ENCODE data around the gene RAET1L. TPM values are rescaled to one million over a fixed set of nuclear protein-coding genes. Genes with fewer than 3 reads are reported as not detected.
"Not testable (repeated sequence)": the region's sequence is repeated elsewhere in the genome, so short reads cannot be mapped to it uniquely, and the experiment has no call there.

The RAET1L gene
- total and polyA plus RNA-seq, 10 of the 15 experiments (the other 5 are each of a cell fraction or from before 2014, with no cell fraction given): not detected

DNA sequence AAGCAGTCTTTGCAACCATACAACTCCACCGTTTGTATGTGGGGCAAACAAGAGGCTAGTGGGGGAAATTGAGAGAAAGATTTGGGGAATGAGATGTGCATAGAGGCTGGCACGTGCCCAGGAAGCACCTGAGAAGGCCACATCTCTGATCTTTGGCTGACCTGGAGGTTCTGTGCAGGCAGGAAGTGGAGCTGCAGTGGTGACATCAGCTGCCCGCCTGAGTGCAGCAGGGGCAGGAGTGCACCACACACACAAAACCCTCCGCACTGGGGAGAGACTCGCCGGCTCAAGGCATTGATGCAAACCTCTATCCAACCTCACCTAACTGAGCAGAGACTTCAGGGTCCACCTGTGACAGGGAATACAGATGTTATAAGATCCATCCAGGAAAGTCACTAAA, 50.9 kb downstream of the RAET1L start:
- CTCF ChIA-PET: not testable (repeated sequence)

DNA sequence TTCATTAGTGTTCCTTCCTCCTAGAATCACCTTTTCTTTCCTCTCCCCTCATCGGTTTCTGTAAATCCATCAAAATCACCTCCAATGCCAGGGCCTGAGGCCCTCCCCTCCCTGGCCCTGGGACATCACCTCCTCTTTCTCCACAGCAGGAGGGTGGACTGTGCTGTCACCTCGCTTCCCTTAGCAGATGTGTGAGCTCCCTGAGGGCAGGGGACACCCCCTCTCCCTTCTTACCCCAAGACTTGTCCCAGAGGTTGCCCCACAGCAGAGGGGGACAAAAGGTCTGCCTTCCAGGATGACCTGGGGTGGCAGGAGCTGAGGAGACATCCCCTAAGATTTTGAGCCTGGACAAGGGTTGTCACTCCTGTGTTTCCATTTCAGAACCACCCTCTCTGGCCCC, 55.7 kb downstream of the RAET1L start:
- no peaks in the 10 kb centered on the region for H4K20me1 ChIP-seq (ENCODE audit: control insufficient read depth, insufficient read depth)
- FAIRE-seq (no peak), ATAC-seq (no peak), DNase-seq (ENCODE audit: low read depth, low spot score) (no peak)
- H3K9me3 ChIP-seq (replicated peaks; ENCODE audit: control insufficient read depth, insufficient read depth, low read length): peaks cover 8% of the 10 kb centered on the region; the same call in 2 of the 3 replicates
- intact Hi-C loops (cut with micrococcal nuclease; ENCODE audit: unreplicated experiment): no loop called here
- no peak overlapping the region for H3K9ac ChIP-seq (ENCODE audit: control insufficient read depth, insufficient read depth, low read length)
- no peaks in the 10 kb centered on the region for H3K4me1 ChIP-seq (ENCODE audit: control insufficient read depth, insufficient read depth, low read length)
- no peak overlapping the region for H3K27ac ChIP-seq (ENCODE audit: control insufficient read depth, insufficient read depth)
- no peaks in the 10 kb centered on the region for H3K79me2 ChIP-seq (ENCODE audit: control insufficient read depth, insufficient read depth, low read length)
- H2AFZ ChIP-seq (ENCODE audit: control insufficient read depth, low read depth, low read length): no peak overlapping the region
- ChIA-PET RAD21 (ENCODE audit: unreplicated experiment) (no interaction called here), POLR2A (no interaction called here), CTCF (interaction anchor here (0.6 kb wide), 1 partner anchor 87 kb away, joined by 3 read pairs; no protein-coding TSS in a partner anchor), SMC1A (ENCODE audit: uncharacterized antibody, unreplicated experiment) (interaction anchor here (1.0 kb wide), 1 partner anchor 83 kb away, joined by 3 read pairs; no protein-coding TSS in a partner anchor)
- no TSS peak for BruUV-seq (replicated peaks)
- no peak overlapping the region for H3K4me2 ChIP-seq (ENCODE audit: control insufficient read depth, insufficient read depth)
- in situ Hi-C loops (cut with MboI): no loop called here
- 0% methylated on average over 2 of the region's 2 CpGs for WGBS (ENCODE audit: insufficient coverage, insufficient replicate concordance, low lambda C conversion rate, missing lambda C conversion rate)
- H3K36me3 ChIP-seq (ENCODE audit: control insufficient read depth in 2 of 2, insufficient read depth in 2 of 2, low read length in 1 of 2): no peaks in the 10 kb centered on the region
- H3K4me3 ChIP-seq: no peak overlapping the region
- peaks cover 7 to 10% of the 10 kb centered on the region in 2 experiments for H3K27me3 ChIP-seq (replicated peaks in 1 of 2; ENCODE audit: control insufficient read depth in 2 of 2, insufficient read depth in 2 of 2, low read length in 1 of 2)
- TF ChIP-seq, protein P1, sequence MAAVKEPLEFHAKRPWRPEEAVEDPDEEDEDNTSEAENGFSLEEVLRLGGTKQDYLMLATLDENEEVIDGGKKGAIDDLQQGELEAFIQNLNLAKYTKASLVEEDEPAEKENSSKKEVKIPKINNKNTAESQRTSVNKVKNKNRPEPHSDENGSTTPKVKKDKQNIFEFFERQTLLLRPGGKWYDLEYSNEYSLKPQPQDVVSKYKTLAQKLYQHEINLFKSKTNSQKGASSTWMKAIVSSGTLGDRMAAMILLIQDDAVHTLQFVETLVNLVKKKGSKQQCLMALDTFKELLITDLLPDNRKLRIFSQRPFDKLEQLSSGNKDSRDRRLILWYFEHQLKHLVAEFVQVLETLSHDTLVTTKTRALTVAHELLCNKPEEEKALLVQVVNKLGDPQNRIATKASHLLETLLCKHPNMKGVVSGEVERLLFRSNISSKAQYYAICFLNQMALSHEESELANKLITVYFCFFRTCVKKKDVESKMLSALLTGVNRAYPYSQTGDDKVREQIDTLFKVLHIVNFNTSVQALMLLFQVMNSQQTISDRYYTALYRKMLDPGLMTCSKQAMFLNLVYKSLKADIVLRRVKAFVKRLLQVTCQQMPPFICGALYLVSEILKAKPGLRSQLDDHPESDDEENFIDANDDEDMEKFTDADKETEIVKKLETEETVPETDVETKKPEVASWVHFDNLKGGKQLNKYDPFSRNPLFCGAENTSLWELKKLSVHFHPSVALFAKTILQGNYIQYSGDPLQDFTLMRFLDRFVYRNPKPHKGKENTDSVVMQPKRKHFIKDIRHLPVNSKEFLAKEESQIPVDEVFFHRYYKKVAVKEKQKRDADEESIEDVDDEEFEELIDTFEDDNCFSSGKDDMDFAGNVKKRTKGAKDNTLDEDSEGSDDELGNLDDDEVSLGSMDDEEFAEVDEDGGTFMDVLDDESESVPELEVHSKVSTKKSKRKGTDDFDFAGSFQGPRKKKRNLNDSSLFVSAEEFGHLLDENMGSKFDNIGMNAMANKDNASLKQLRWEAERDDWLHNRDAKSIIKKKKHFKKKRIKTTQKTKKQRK (IDR thresholded peaks at IDR 0.05; ENCODE audit: low read depth, low read length): no peak
- no peak for TF ChIP-seq NFYA (IDR thresholded peaks at IDR 0.05; ENCODE audit: borderline replicate concordance, low read depth, low read length)
- TF ChIP-seq, protein P2, sequence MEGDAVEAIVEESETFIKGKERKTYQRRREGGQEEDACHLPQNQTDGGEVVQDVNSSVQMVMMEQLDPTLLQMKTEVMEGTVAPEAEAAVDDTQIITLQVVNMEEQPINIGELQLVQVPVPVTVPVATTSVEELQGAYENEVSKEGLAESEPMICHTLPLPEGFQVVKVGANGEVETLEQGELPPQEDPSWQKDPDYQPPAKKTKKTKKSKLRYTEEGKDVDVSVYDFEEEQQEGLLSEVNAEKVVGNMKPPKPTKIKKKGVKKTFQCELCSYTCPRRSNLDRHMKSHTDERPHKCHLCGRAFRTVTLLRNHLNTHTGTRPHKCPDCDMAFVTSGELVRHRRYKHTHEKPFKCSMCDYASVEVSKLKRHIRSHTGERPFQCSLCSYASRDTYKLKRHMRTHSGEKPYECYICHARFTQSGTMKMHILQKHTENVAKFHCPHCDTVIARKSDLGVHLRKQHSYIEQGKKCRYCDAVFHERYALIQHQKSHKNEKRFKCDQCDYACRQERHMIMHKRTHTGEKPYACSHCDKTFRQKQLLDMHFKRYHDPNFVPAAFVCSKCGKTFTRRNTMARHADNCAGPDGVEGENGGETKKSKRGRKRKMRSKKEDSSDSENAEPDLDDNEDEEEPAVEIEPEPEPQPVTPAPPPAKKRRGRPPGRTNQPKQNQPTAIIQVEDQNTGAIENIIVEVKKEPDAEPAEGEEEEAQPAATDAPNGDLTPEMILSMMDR (IDR thresholded peaks at IDR 0.05 in 2 of 3, conservative IDR thresholded peaks at IDR 0.05 in 1 of 3; ENCODE audit: control insufficient read depth in 2 of 3, extremely low read depth in 1 of 3, insufficient read depth in 1 of 3, low read depth in 3 of 3, low read length in 3 of 3): no peak
- TF ChIP-seq, protein P3, sequence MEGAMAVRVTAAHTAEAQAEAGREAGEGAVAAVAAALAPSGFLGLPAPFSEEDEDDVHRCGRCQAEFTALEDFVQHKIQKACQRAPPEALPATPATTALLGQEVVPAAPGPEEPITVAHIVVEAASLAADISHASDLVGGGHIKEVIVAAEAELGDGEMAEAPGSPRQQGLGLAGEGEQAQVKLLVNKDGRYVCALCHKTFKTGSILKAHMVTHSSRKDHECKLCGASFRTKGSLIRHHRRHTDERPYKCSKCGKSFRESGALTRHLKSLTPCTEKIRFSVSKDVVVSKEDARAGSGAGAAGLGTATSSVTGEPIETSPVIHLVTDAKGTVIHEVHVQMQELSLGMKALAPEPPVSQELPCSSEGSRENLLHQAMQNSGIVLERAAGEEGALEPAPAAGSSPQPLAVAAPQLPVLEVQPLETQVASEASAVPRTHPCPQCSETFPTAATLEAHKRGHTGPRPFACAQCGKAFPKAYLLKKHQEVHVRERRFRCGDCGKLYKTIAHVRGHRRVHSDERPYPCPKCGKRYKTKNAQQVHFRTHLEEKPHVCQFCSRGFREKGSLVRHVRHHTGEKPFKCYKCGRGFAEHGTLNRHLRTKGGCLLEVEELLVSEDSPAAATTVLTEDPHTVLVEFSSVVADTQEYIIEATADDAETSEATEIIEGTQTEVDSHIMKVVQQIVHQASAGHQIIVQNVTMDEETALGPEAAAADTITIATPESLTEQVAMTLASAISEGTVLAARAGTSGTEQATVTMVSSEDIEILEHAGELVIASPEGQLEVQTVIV (IDR thresholded peaks at IDR 0.05; ENCODE audit: borderline replicate concordance, partially characterized antibody): no peak

More for the DNA sequence above, 50.9 kb downstream of the RAET1L start:
- H3K79me2 ChIP-seq (ENCODE audit: control insufficient read depth, insufficient read depth, low read length); BruUV-seq (replicated peaks); H3K27me3 ChIP-seq (replicated peaks in 1 of 2; ENCODE audit: control insufficient read depth in 2 of 2, insufficient read depth in 2 of 2, low read length in 1 of 2); H2AFZ ChIP-seq (ENCODE audit: control insufficient read depth, low read depth, low read length); POLR2A ChIA-PET; H3K36me3 ChIP-seq (ENCODE audit: control insufficient read depth in 2 of 2, insufficient read depth in 2 of 2, low read length in 1 of 2); in situ Hi-C loops (cut with MboI); intact Hi-C loops (cut with micrococcal nuclease; ENCODE audit: unreplicated experiment); SMC1A ChIA-PET (ENCODE audit: uncharacterized antibody, unreplicated experiment); H3K4me2 ChIP-seq (ENCODE audit: control insufficient read depth, insufficient read depth); H3K27ac ChIP-seq (ENCODE audit: control insufficient read depth, insufficient read depth); RAD21 ChIA-PET (ENCODE audit: unreplicated experiment); H3K4me3 ChIP-seq; H3K9ac ChIP-seq (ENCODE audit: control insufficient read depth, insufficient read depth, low read length); H4K20me1 ChIP-seq (ENCODE audit: control insufficient read depth, insufficient read depth); H3K4me1 ChIP-seq (ENCODE audit: control insufficient read depth, insufficient read depth, low read length); H3K9me3 ChIP-seq (replicated peaks; ENCODE audit: control insufficient read depth, insufficient read depth, low read length); FAIRE-seq; DNase-seq (ENCODE audit: low read depth, low spot score): not testable (repeated sequence)
- ATAC-seq: peak; percentile 69
- 23% methylated on average over 6 of the region's 6 CpGs for WGBS (ENCODE audit: insufficient coverage, insufficient replicate concordance, low lambda C conversion rate, missing lambda C conversion rate)
- peak in 1 of 2 experiments; percentile 40; a peak in 1 of 4 replicates for TF ChIP-seq BHLHE40 (IDR thresholded peaks at IDR 0.05; ENCODE audit: borderline replicate concordance in 1 of 2, low read depth in 2 of 2, low read length in 1 of 2)
